AG04450 (cell line): Measurements from ENCODE around the gene ZNF532. TPM values are rescaled to one million over a fixed set of nuclear protein-coding genes. Genes with fewer than 3 reads are reported as not detected.

ENCODE experiments used
- CTCF ChIA-PET: fragments of 300-600, 350-600 bp; formaldehyde crosslinking; extraction: SDS; loops from one replicate; lab custom pipeline; 2022; ENCODE audit warnings: antibody characterized with exemption, inconsistent platforms; lab: Charles Lee
- POLR2A ChIA-PET: fragments of 350-600 bp; formaldehyde crosslinking; extraction: SDS; loops from one replicate; lab custom pipeline; 2021; ENCODE audit warnings: antibody characterized with exemption, inconsistent platforms; lab: Yijun Ruan, JAX
- DNase-seq: peaks from one replicate; pipeline ENCODE4 v3.0.0-alpha.2; 2011; ENCODE audit warnings: low read depth, low spot score
- H3K27ac ChIP-seq: one replicate; pipeline ENCODE4 v1.5.1; 2012; ENCODE audit warnings: low read depth, low read length, control low read depth
- H3K27me3 ChIP-seq: one replicate; pipeline ENCODE4 v1.6.0; 2012; ENCODE audit warnings: low read length; ENCODE audit not compliant: control insufficient read depth, insufficient read depth
- H3K4me3 ChIP-seq: 2 replicates; pipeline ENCODE4 v1.5.1; 2011; ENCODE audit warnings: mild to moderate bottlenecking, low read depth, low read length, control low read depth
- H3K9me3 ChIP-seq: 2 replicates; pipeline ENCODE4 v1.5.1; 2012; ENCODE audit warnings: low read length; ENCODE audit not compliant: control insufficient read depth, insufficient read depth
- polyA plus RNA-seq: library from polyadenylated mRNA; depleted of rRNA; stranded (reverse); fragments of >200 nt; gene quantifications from 2 replicates; pipeline ENCODE4 v1.2.3, GENCODE V29; 2011
- TF ChIP-seq, protein P1 (sequence below): IDR thresholded peaks from 2 replicates; pipeline ENCODE4 v1.5.1; 2011; ENCODE audit warnings: low read depth, low read length, control low read depth, inconsistent platforms

ZNF532 gene
- polyA plus RNA-seq, 1 experiment, result 69.7 TPM

DNA sequence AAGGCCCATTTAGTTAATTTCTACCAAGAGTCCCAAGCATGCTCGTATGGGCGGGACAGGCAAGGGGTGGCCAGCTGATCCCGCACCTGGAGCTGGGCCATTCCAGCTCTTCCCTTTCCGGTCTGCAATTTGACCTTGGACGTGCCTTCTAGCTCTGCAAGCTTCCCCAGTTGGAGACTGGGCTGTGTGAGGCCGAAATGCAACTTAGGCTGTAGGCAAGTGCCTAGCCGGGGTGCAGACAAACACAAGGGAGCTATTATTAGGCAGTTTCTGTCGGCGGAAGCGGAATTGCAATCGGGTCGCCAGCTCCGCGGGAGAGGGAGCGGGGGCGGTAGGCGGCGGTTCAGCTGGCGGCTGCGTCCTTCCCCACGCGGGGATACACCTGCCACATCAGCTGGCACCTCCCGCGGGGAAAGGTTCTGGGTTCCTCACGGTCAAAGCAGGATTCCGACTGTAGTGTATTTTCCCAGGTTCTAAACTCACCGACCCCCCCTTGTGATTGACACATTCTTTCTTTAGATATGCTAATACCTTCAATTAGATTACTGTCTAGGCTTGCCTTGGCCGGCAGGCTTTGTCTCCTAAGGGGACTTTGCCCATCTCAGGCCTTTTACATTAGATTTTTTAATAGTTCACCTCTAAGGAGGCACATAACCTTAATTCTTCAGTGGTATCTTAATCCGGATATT, 17.1 kb upstream of the ZNF532 start:
- Histone ChIP-seq H3K4me3 (no peak overlapping the region), H3K27me3 (no peaks in the 10 kb centered on the region), H3K27ac (no peak overlapping the region), H3K9me3 (peaks cover 8% of the 10 kb centered on the region)
- ChIA-PET POLR2A (no interaction called here), CTCF (no interaction called here)
- DNase-seq, result no peak
- TF ChIP-seq, protein P1, sequence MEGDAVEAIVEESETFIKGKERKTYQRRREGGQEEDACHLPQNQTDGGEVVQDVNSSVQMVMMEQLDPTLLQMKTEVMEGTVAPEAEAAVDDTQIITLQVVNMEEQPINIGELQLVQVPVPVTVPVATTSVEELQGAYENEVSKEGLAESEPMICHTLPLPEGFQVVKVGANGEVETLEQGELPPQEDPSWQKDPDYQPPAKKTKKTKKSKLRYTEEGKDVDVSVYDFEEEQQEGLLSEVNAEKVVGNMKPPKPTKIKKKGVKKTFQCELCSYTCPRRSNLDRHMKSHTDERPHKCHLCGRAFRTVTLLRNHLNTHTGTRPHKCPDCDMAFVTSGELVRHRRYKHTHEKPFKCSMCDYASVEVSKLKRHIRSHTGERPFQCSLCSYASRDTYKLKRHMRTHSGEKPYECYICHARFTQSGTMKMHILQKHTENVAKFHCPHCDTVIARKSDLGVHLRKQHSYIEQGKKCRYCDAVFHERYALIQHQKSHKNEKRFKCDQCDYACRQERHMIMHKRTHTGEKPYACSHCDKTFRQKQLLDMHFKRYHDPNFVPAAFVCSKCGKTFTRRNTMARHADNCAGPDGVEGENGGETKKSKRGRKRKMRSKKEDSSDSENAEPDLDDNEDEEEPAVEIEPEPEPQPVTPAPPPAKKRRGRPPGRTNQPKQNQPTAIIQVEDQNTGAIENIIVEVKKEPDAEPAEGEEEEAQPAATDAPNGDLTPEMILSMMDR, result no peak

DNA sequence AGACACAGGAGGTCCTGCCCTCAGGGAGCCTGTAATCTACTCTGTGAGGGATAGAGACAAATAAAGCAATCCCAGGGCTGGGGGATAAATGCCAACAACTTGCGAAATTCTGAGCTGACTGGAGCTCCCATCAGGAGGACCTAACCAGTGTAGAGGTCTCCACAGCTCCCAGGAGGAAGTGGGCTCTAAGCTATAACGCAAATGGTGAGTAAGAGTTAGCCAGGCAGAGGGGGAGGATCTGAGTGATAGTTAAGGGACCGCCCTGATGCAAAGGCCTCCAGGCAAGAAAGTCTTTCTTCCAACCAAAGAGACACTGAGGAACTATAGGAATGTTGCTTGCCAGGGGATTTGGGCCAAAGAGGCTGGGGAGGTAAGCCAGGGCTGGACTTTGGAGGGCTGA, 16.0 kb upstream of the ZNF532 start:
- Histone ChIP-seq H3K9me3 (peaks cover 8% of the 10 kb centered on the region), H3K27ac (no peak overlapping the region), H3K27me3 (no peaks in the 10 kb centered on the region), H3K4me3 (no peak overlapping the region)
- TF ChIP-seq, protein P1, result no peak
- DNase-seq, result no peak
- ChIA-PET CTCF (no interaction called here), POLR2A (no interaction called here)

DNA sequence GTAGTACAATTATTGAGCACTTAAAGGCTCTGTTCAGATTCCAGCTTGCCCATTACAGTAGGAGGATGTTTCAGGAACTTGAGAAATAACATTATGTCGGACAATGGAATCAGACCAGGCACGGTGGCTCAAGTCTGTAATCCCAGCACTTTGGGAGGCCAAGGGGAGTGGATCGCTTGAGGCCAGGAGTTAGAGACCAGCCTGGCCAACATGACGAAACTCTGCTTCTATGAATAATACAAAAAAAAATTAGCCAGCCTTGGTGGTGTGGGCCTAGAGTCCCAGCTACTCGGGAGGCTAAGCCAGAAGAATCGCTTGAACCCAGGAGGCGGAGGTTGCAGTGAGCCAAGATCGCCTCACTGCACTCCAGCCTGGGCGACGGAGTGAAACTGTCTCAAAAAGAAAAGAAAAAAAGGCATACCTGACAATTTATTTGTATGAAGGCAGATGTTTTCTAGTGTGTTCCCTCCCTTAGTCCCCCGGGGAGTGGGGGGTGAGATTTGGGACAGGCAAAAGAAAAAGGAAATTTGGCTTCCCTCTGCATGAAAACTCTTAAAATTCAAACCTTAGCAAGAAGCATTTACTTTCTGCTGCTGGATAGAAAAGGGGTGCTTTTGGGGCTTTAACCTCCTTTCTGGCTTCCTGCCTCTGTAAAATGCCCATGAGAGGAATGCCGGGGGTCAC, 13.7 kb upstream of the ZNF532 start:
- no peak overlapping the region for H3K27ac ChIP-seq

DNA sequence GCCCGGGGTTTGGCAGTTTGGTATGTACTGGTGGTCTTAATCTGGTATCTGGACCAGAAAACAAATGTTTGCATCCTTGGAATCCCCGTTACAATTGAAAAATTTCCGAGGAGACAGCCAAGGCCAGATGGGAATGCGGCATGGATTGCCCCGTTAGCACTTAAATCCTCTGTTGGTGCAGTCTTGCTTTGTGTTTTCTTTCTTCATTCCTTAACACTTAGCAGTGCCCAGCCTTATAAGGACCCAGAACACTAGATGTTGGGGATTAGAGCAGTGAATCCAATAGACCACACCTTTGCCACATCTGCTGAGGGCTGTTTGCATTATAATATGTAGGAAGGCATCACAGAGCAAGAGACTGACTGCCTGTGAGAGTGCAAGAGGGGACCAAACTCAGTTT, 12.8 kb upstream of the ZNF532 start:
- TF ChIP-seq, protein P1, result no peak
- peaks cover 8% of the 10 kb centered on the region for H3K9me3 ChIP-seq
- POLR2A ChIA-PET, result no interaction called here
- no peaks in the 10 kb centered on the region for H3K27me3 ChIP-seq
- no peak for DNase-seq
- CTCF ChIA-PET, result interaction anchor here (1.0 kb wide), 1 partner anchor 9 kb away, joined by 3 read pairs; no protein-coding TSS in a partner anchor
- no peak overlapping the region for H3K4me3 ChIP-seq
- H3K27ac ChIP-seq, result no peak overlapping the region

More for the DNA sequence above, 13.7 kb upstream of the ZNF532 start:
- peaks cover 8% of the 10 kb centered on the region for H3K9me3 ChIP-seq
- ChIA-PET CTCF (interaction anchor here (1.0 kb wide), 1 partner anchor 8 kb away, joined by 3 read pairs; no protein-coding TSS in a partner anchor), POLR2A (no interaction called here)
- H3K27me3 ChIP-seq, result no peaks in the 10 kb centered on the region
- DNase-seq, result no peak
- H3K4me3 ChIP-seq, result no peak overlapping the region
- TF ChIP-seq, protein P1, result no peak

DNA sequence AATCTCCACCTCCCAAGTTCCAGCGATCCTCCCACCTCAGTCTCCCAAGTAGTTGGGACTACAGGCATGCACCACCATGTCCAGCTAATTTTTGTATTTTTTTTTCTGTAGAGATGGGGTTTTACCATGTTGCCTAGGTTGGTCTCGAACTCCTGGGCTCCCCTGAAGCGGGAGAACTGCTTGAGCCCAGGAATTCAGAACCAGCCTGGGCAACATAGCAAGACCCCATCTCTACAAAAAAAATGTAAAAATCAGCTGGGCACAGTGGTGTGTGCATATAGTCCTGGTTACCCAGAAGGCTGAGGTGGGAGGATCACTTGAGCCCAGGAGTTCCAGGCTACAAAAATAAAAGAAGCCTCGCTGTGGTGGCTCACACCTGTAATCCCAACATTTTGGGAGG, 12.0 kb upstream of the ZNF532 start:
- no peak overlapping the region for H3K4me3 ChIP-seq
- H3K27ac ChIP-seq, result no peak overlapping the region
- TF ChIP-seq, protein P1, result no peak
- no peak for DNase-seq
- POLR2A ChIA-PET, result no interaction called here
- CTCF ChIA-PET, result no interaction called here
- H3K27me3 ChIP-seq, result no peaks in the 10 kb centered on the region
- H3K9me3 ChIP-seq, result peaks cover 1% of the 10 kb centered on the region
